ENCODE data around the gene DNAJC1. TPM values are rescaled to one million over a fixed set of nuclear protein-coding genes. Genes with fewer than 3 reads are reported as not detected.

DNAJC1 gene
- polyA plus RNA-seq, 1 experiment: 33.2 TPM

DNA sequence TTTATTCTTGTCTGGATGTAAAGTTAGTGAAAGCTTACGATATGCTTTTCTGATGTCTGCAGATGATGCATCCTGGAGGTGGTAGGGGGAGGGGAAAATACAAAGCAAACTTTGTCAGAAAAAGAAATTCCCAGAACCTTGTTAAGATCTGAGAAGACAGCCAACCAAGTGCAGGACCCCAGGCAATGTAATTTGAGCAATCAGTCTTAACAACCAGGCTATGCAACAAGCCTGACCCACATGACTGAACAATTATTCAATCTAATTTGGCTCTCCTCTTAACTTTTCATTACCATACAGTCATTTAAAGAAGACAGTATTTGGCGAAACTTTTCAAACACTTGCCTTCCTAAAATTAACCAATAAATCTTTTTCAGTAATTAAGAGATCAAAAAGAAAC is 74.5 kb downstream of the DNAJC1 start:
- CTCF ChIA-PET: no interaction called here
- POLR2A ChIA-PET: no interaction called here
- no peak for DNase-seq (ENCODE audit: low read depth)
- Histone ChIP-seq H3K36me3 (ENCODE audit: control insufficient read depth, insufficient read depth, low read length) (no peaks in the 10 kb centered on the region), H3K4me3 (ENCODE audit: low read depth, low read length) (no peak overlapping the region), H3K27me3 (ENCODE audit: control insufficient read depth, insufficient read depth, low read length) (no peaks in the 10 kb centered on the region)
- TF ChIP-seq, protein P1, sequence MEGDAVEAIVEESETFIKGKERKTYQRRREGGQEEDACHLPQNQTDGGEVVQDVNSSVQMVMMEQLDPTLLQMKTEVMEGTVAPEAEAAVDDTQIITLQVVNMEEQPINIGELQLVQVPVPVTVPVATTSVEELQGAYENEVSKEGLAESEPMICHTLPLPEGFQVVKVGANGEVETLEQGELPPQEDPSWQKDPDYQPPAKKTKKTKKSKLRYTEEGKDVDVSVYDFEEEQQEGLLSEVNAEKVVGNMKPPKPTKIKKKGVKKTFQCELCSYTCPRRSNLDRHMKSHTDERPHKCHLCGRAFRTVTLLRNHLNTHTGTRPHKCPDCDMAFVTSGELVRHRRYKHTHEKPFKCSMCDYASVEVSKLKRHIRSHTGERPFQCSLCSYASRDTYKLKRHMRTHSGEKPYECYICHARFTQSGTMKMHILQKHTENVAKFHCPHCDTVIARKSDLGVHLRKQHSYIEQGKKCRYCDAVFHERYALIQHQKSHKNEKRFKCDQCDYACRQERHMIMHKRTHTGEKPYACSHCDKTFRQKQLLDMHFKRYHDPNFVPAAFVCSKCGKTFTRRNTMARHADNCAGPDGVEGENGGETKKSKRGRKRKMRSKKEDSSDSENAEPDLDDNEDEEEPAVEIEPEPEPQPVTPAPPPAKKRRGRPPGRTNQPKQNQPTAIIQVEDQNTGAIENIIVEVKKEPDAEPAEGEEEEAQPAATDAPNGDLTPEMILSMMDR (IDR thresholded peaks at IDR 0.05; ENCODE audit: insufficient read depth, low read depth, low read length): no peak

DNA sequence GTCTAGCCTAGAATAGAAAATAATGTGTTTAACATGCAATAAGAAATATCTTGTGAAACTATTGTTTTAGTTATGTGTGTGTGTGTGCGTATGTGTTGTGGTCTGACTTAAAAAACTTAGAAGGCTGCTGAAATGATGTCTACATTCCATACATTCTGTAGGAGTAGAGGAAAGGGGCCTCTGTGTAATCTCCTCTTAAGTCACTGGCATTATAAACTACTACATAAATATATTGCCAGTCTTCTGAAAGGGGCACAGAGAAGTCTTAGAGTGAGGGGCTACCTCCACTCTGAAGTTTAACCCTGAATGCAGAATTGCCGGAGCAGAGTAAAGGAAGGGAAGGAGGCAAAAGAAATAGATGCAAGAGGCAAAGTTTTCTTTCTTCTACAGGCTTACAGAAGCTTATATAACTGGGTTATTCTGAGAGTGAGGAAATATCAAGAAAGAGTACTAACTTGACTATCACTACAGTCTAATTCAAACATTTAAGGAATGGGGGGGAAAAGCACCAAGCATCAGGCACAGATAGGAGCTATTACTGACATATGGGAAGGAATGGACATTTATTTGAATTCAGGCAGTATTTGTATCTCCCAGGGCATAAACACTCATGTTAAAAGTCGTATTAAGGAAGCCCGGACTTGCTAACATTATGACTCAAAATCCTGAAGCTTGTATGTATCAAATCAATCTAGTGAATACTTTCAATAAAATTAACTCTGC is 75.7 kb downstream of the DNAJC1 start:
- no peak for DNase-seq (ENCODE audit: low read depth)
- H3K36me3 ChIP-seq (ENCODE audit: control insufficient read depth, insufficient read depth, low read length): no peaks in the 10 kb centered on the region
- H3K27me3 ChIP-seq (ENCODE audit: control insufficient read depth, insufficient read depth, low read length): no peaks in the 10 kb centered on the region
- ChIA-PET CTCF (interaction anchor here (0.6 kb wide), 1 partner anchor 367 kb away, joined by 3 read pairs; no protein-coding TSS in a partner anchor), POLR2A (interaction anchor here (0.6 kb wide), 1 partner anchor 411 kb away, joined by 3 read pairs; no protein-coding TSS in a partner anchor)
- TF ChIP-seq, protein P1 (IDR thresholded peaks at IDR 0.05; ENCODE audit: insufficient read depth, low read depth, low read length): no peak
- no peak overlapping the region for H3K4me3 ChIP-seq (ENCODE audit: low read depth, low read length)

DNA sequence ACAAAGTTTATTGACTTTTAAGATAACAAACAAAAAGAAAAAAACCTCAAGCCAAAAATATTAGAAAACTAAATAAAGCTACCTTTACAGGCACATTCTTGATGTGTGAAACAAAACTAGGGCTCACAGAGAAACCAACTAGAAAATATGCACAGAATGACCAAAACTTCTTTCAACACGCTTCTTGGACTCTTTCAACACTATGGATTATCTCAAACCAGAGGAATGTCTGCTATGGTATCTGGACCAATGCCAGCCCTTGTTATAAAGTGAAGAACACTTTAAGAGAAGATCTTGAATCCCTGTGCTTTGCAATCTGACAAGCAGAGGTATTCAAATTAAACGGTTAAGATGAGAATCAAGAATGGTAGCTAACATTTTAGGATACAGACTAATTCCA is 76.6 kb downstream of the DNAJC1 start:
- DNase-seq (ENCODE audit: low read depth): peak; percentile 76
- H3K27me3 ChIP-seq (ENCODE audit: control insufficient read depth, insufficient read depth, low read length): no peaks in the 10 kb centered on the region
- TF ChIP-seq, protein P1 (IDR thresholded peaks at IDR 0.05; ENCODE audit: insufficient read depth, low read depth, low read length): no peak
- H3K4me3 ChIP-seq (ENCODE audit: low read depth, low read length): no peak overlapping the region
- POLR2A ChIA-PET: interaction anchor here (0.6 kb wide), 1 partner anchor 410 kb away, joined by 3 read pairs; no protein-coding TSS in a partner anchor
- CTCF ChIA-PET: interaction anchor here (0.6 kb wide), 2 partner anchors 68 to 366 kb away, joined by 3 to 4 read pairs; no protein-coding TSS in a partner anchor
- H3K36me3 ChIP-seq (ENCODE audit: control insufficient read depth, insufficient read depth, low read length): no peaks in the 10 kb centered on the region

DNA sequence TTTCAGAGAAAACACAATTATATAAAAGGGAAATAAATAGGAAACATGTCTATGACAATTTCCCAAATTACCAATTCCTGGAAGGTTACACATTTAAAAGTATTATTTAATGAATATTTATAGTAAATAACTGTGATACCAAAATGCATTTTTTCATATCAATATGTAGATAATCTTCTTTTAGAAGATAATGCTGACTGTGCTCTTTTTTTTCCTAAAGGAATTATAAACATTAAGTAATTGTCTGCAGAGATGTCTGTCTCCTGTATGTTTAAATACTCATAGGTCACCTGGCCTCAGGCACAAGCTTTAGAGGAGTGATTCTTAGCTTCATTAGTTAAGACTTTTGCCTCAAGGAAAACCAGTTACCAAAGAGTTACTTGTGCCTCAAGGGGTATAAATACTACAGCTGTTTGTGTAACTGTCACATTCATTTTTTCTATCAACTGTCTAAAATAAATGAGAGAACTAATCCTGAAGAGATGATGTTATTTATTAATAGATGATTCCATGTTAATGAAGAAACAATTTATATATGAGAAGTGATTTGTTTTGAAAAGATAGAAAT is 77.1 kb downstream of the DNAJC1 start:
- no peaks in the 10 kb centered on the region for H3K27me3 ChIP-seq (ENCODE audit: control insufficient read depth, insufficient read depth, low read length)
- H3K36me3 ChIP-seq (ENCODE audit: control insufficient read depth, insufficient read depth, low read length): no peaks in the 10 kb centered on the region
- ChIA-PET POLR2A (no interaction called here), CTCF (interaction anchor here (0.6 kb wide), 1 partner anchor 68 kb away, joined by 4 read pairs; no protein-coding TSS in a partner anchor)
- no peak overlapping the region for H3K4me3 ChIP-seq (ENCODE audit: low read depth, low read length)
- DNase-seq (ENCODE audit: low read depth): no peak
- TF ChIP-seq, protein P1 (IDR thresholded peaks at IDR 0.05; ENCODE audit: insufficient read depth, low read depth, low read length): no peak

DNA sequence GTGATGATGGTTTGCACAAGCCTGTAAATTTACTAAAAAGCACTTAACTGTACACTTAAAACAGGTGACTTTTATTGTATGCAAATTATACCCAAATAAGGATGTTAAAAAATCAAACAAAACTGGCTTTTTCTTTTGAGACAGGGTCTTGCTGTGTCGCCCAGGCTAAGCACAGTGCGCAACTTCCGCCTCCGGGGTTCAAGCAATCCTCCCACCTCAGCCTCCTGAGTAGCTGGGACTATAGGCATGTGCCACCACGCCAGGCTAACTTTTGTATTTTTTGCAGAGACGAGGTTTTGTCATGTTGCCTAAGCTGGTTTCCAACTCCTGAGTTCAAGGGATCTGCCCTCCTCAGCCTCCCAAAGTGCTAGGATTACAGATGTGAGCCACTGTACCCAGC is 77.7 kb downstream of the DNAJC1 start:
- Histone ChIP-seq H3K27me3 (ENCODE audit: control insufficient read depth, insufficient read depth, low read length) (no peaks in the 10 kb centered on the region), H3K4me3 (ENCODE audit: low read depth, low read length) (no peak overlapping the region), H3K36me3 (ENCODE audit: control insufficient read depth, insufficient read depth, low read length) (no peaks in the 10 kb centered on the region)
- ChIA-PET POLR2A (interaction anchor here (0.6 kb wide), 1 partner anchor 36 kb away, joined by 14 read pairs; no protein-coding TSS in a partner anchor), CTCF (no interaction called here)
- DNase-seq (ENCODE audit: low read depth): no peak
- TF ChIP-seq, protein P1 (IDR thresholded peaks at IDR 0.05; ENCODE audit: insufficient read depth, low read depth, low read length): no peak

All from BJ (cell line).